DMS153 treated with DMSO at 0.1 percent for 48 hours (cell line): ENCODE measurements around the gene ZMYM4.
"Not testable (repeated sequence)": the region's sequence is repeated elsewhere in the genome, so short reads cannot be mapped to it uniquely, and the experiment has no call there.

Experiments
- DNase-seq: peaks from one replicate; lab custom pipeline; 2025; ENCODE audit not compliant: unreplicated experiment; lab: John Stamatoyannopoulos, UW

The ZMYM4 gene

DNA sequence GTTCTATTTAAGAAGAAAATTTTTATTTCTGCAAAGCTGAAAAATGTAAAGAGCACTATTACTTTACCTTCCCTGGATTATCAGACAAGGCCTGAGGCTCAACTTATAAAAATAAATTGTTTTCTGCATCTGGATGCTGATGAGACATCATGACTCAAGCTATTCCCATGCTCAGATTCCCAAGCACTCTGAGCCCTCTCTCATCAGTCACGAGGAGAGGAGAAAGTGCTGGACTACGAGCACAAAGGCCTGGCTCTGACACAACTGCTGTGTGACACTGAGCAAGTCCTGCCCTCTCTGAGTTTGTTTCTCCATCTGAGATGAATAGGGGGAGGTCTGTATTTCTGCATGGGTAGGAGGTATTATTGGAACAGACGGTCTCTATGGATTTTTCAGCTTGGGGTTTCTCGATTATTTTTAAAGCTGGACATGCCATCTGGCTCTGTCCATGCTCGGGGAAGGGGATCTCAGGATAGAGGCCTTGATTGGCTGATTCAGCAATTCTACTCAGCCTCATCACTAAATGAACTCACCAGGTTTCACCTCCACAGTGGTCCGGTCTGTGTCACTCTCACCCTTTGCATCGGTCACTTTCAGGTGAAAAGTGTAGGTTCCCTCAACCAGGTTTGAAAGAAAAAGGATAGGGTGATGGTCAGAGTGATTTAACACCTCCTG, 181.0 kb downstream of the ZMYM4 start:
- DNase-seq = no peak

DNA sequence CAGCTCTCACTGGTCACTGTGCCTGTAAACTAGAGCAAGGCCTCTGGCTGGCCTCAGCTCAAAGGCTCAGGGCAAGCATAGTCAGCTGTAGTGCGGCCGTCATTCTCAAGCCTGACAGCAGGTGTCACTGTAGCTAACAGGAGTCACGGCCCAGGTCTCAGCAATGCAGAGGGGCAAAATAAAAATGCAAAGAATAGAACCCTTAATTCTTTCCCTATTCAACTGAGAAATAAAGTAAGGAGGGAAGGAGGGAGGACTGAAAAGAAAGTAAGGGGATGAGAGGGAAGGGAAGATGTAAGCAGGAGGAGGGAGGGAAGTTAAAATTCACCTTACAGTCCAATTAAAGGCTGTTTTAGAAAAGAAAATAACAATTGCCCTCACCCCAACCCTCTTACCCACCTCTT, 182.6 kb downstream of the ZMYM4 start:
- DNase-seq = peak; percentile 84

DNA sequence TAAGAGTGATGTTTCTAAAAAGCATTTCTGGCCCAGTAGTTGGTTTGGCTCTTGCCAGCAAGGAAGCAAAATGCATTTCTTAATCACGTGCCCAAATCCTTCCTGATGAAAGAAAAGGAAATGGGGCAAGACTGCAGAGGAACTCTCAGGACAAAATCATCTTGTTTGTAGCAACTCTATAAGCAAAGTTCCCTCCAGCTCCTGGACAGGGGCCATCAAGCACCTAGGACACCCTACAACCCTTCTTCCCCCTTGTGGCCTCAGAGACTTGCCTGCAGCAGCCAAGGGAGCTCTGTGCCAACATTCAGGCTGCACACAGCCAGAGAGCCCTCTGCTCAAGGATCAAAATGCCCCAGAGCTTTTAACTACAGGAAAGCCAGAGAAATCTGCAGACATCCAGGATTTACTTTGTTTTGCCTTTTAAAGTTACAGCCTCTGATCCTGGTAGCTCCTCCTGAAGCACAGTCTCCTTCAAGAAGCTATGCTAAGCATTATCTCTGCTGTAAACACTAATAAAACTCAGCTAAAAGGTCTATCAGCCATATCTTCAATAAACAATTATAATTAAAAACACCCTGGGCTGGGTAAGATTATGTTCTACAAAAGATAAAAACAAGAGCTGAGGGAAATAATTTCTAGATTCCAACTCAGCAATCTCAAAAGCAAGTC, 183.7 kb downstream of the ZMYM4 start:
- DNase-seq = no peak

DNA sequence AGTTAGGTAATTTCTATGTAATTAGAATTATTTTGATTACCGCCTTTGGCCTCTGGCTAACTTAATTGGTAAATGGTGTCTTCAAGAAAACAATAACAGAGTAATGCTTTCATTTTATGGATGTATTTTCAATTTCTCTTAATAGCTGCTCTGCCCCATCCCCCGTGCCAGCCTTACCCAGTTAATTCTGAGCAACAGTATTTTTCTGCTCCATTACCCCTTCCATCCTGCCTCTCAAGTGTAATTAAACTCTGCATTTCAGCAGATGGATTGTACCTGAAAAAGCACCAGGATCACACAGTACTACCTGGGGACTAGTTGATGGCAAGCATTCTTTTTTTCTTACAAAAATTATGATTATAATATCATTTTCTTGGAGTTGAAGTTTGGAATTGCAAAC, 184.5 kb downstream of the ZMYM4 start:
- DNase-seq = no peak

DNA sequence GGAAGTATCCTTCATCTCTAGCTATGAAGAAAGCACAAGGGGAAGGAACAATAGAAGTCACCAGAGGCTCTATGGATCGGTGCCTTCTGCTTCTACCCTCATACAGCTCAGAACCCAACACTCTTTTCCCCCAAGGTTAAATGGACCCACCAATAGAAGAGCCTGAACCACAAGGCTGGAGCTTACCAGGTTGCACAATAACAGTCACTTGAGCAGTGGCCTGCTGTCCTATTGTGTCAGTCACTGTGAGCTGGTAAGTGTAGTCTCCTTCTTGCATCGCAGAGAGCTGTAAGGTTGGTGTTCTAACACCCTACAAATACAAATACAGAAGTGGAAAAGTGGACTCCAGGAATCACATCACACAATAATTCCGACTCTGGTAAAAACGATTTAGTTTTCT, 185.7 kb downstream of the ZMYM4 start:
- DNase-seq = no peak

DNA sequence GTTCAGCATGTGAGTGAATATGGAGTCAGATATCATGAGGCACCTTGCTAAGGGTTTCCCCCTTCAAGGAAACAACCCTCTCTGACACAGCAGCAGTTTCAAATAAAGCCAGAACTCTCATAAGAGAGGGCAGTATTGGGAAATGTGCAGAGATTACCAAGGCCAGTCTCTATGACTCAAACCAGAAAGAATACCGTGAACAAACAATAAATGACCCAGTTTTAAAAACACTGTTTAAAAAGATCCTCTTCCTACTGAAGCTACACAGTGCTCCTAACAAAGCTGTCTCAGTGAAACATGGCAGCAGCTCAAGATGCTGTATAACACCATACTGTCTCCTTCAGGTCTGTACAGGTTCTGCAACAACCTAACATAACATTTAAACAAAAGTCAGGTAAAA, 186.1 kb downstream of the ZMYM4 start:
- no peak for DNase-seq

DNA sequence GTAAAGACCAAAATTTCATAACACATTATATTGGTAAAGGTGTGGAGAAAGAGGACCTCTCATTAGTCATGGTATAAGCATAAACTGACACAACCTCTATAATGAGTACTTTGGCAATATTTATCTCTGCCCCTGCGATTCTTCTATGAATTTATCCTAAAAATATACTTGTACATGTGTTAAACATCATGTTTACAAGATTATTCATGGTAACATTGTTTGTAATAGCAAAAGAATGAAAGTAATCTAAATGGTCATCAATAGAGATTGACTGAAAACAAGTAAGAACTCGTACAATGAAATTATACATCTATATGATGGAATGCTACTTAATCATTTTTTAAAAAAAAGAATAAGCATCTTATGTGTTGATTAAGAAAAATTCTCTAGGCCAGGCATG, 192.3 kb downstream of the ZMYM4 start:
- no peak for DNase-seq

DNA sequence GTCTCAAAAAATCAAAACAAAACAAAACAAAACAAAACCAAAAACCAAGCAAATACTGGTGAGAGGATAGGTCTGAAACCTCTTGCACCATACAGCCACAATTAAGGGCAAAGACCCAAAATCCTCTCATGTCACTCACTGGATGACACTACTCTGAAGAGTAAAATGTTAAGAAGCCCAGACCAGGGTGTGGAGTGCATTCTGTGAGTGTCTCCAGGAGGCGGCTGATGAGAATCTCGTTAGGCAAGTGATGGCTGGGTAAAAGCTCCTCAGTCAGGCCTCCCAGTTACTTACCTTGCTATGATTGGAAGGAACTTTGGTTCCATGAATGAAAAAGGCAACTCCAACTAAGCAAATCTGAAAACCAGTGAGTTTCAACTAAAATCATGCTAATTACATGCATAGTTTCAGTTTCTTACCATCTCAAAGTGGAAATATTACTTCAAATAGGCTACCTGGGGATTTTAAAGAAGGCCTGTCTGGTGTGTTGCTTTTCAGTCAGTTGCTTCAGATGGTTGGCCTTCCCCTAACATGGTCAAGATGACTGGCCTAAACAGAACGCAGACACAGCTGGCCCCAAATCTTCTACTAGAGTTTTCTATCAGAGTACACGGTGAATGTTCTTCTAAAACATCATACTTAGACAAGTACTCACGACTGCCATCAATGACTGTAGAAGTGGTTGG, 193.6 kb downstream of the ZMYM4 start:
- no peak for DNase-seq

DNA sequence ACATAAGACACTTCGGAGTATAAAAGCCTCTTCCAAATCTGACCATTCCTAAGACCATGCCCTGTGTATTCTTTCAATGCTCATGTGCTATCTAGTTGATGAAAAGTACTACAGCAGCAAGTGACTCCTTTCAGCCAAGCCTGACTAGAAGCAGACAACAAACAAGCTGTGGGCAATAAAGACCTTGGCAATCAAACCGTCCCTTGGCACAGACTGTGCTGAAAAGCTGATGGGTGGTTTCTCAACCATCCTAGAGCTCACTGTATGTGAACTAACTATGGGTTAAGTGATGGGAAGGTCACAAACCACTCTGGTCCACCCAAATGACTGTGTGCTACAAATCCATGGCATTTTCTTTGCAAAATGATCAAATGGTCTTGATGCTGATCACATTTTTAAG, 194.7 kb downstream of the ZMYM4 start:
- no peak for DNase-seq

DNA sequence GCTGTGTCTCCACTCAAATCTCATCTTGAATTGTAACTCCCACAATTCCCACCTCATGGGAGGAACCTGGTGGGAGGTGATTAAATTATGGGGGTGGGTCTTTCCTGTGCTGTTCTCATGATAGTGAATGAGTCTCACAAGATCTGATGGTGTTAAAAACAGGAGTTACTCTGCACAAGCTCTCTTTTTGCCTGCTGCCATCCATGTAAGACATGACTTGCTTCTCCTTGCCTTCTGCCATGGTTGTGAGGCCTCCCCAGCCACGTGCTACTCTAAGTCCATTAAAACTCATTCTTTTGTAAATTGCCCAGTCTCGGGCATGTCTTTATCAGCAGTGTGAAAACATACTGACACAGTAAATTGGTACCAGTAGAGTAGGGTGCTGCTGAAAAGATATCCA, 195.2 kb downstream of the ZMYM4 start:
- DNase-seq = not testable (repeated sequence)

DNA sequence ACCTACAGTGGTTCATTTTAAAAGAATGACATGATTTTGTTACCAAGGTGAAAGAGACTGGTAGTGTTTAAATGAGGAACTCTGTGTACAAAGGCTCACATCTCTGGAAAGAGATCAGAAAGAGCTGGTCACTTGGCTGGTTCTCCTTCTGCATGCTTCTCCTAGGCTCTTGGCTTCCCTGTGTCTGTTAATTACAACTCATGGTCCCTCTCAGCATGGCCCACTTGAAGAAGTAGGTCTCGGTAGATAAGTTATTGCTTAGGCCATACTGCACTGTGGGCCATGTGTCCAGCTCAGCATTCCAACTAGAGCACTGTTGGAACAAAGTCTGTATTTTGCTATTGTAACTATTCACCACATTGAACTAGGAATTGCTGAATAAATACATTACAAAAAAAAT, 197.6 kb downstream of the ZMYM4 start:
- no peak for DNase-seq

DNA sequence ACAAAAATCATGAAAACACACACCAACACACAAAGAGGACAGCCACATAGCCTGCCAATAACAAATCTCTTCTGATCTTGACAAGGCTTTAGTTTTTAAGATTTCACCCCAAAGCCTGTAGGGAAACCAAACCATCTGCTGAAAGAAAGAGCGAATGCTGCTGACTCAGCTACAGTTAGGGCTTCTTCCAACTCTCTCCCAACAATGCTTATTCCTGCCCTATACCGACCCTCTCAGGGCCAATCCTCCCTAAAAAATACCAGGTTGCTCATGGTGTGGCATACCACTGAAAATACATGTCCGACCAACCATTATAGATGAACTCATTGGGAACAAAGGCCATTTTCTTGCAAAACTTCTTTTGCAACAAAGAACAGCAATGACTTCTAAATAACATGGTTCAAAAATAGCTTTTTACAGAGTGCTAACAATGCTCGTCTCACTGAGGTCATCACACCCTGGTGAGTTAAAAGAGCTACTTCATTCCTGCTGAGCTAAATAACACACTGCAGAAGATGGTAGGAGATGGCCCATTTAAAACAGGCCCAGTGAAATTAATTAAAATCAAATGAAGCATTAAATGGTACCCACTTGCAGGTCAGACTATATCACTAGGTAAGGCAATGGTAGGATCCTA, 202.6 kb downstream of the ZMYM4 start:
- DNase-seq = no peak
